AG10803 (cell line): ENCODE data around the gene PARD3.
"Not testable (repeated sequence)": the region's sequence is repeated elsewhere in the genome, so short reads cannot be mapped to it uniquely, and the experiment has no call there.

Experiments used
- DNase-seq: peaks from one replicate; pipeline ENCODE4 v3.0.0; 2010; ENCODE audit warnings: low read depth
- H3K4me3 ChIP-seq: 2 replicates; pipeline ENCODE4 v1.5.1; 2011; ENCODE audit warnings: mild to moderate bottlenecking, low read length, control low read depth
- TF ChIP-seq, protein P1 (sequence below): conservative IDR thresholded peaks from 2 replicates; pipeline ENCODE4 v1.5.1; 2011; ENCODE audit warnings: mild to moderate bottlenecking, low read length, control low read depth, inconsistent platforms

Gene PARD3

GRCh38 chr10:34074051-34074450, 741.0 kb downstream of the PARD3 start:
- TF ChIP-seq, protein P1, sequence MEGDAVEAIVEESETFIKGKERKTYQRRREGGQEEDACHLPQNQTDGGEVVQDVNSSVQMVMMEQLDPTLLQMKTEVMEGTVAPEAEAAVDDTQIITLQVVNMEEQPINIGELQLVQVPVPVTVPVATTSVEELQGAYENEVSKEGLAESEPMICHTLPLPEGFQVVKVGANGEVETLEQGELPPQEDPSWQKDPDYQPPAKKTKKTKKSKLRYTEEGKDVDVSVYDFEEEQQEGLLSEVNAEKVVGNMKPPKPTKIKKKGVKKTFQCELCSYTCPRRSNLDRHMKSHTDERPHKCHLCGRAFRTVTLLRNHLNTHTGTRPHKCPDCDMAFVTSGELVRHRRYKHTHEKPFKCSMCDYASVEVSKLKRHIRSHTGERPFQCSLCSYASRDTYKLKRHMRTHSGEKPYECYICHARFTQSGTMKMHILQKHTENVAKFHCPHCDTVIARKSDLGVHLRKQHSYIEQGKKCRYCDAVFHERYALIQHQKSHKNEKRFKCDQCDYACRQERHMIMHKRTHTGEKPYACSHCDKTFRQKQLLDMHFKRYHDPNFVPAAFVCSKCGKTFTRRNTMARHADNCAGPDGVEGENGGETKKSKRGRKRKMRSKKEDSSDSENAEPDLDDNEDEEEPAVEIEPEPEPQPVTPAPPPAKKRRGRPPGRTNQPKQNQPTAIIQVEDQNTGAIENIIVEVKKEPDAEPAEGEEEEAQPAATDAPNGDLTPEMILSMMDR = no peak
- no peak for DNase-seq

DNA sequence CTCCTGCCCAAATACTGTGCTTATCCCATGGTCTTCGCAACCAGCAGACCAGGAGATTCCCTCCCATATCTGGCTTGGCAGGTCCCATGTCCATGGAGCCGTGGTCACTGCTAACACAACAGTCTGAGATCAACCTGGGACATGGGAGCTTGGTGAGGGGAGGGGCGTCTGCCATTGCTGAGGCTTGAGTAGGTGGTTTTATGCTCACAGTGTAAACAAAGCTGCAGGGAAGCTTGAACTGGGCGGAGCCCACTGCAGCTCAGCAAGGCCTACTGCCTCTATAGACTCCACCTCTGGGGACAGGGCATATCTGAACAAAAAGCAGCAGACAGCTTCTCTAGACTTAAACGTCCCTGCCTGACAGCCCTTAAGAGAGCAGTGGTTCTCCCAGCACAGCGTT, 747.4 kb downstream of the PARD3 start:
- DNase-seq = not testable (repeated sequence)

More at GRCh38 chr10:34074051-34074450, 741.0 kb downstream of the PARD3 start:
- no peak overlapping the region for H3K4me3 ChIP-seq

DNA sequence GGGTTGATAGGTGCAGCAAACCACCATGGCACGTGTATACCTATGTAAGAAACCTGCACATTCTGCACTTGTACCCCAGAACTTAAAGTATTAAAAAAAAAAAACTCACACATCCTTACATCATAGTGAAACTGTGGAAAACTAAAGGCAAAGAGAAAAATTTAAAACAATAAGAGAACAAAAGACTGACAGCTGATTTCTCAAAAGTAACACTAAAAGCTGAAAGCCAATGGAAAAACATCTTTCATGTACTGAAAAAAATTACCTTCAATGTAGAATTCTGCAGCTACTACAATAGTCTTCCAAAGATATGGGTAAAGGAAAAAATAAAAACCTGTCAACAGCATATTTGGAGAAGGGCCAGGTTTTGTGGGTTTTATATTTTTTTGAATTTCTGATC, 751.5 kb downstream of the PARD3 start:
- TF ChIP-seq, protein P1 = no peak
- DNase-seq = no peak
- no peak overlapping the region for H3K4me3 ChIP-seq

More for the DNA sequence above, 747.4 kb downstream of the PARD3 start:
- H3K4me3 ChIP-seq = not testable (repeated sequence)

GRCh38 chr10:34061841-34062240, 753.3 kb downstream of the PARD3 start:
- no peak overlapping the region for H3K4me3 ChIP-seq
- TF ChIP-seq, protein P1 = no peak
- DNase-seq = no peak
